HEK293 (cell line): Measurements from ENCODE around the gene DOCK3.

ENCODE experiments used
- CTCF ChIA-PET: fragments of 350-600 bp; formaldehyde crosslinking; extraction: SDS; loops from one replicate; lab custom pipeline; 2021; ENCODE audit warnings: antibody characterized with exemption; lab: Yijun Ruan, JAX
- POLR2A ChIA-PET: fragments of 300-600 bp; formaldehyde crosslinking; extraction: SDS; loops from one replicate; lab custom pipeline; 2020; ENCODE audit warnings: antibody characterized with exemption, inconsistent platforms; lab: Yijun Ruan, JAX
- H3K27ac ChIP-seq: fragments of 200-500 bp; sonication (Bioruptor generic); 2 replicates; pipeline ENCODE4 v1.5.1; 2014; ENCODE audit warnings: low read depth, low read length, control low read depth, inconsistent platforms; ENCODE audit errors: extremely low read depth
- H3K36me3 ChIP-seq, 2 experiments: fragments of 200-500 bp in 1 of 2; sonication (Bioruptor generic) in 1 of 2; 1 replicate in 1 of 2; 2 replicates in 1 of 2; pipeline ENCODE4 v1.5.1; 2014 to 2017; ENCODE audit warnings: inconsistent platforms in 2 of 2, low read length in 2 of 2; ENCODE audit not compliant: control insufficient read depth in 2 of 2, insufficient read depth in 1 of 2
- H3K4me1 ChIP-seq: fragments of 200-500 bp; sonication (Bioruptor generic); 2 replicates; pipeline ENCODE4 v1.5.1; 2014; ENCODE audit warnings: mild to moderate bottlenecking, low read length, inconsistent platforms; ENCODE audit not compliant: control insufficient read depth, insufficient read depth
- H3K4me3 ChIP-seq: 2 replicates; pipeline ENCODE4 v1.5.1; 2011; ENCODE audit warnings: low read depth, mild to moderate bottlenecking, control low read depth, low read length, moderate library complexity
- H3K9me3 ChIP-seq: fragments of 200-500 bp; sonication (Bioruptor generic); 2 replicates; pipeline ENCODE4 v1.5.1; 2014; ENCODE audit warnings: low read depth, low read length, inconsistent platforms; ENCODE audit not compliant: control insufficient read depth, insufficient read depth
- AEBP2 ChIP-seq: fragments of 450-650 bp; formaldehyde crosslinking; IDR thresholded peaks from 2 replicates; pipeline ENCODE4 v1.5.1; 2016; ENCODE audit warnings: missing biosample characterization, missing genetic modification characterization, borderline replicate concordance
- FEZF1 ChIP-seq: fragments of 450-650 bp; formaldehyde crosslinking; IDR thresholded peaks from 2 replicates; pipeline ENCODE4 v1.5.1; 2016; ENCODE audit warnings: missing biosample characterization, missing genetic modification characterization
- KLF16 ChIP-seq: fragments of 450-650 bp; formaldehyde crosslinking; IDR thresholded peaks from 2 replicates; pipeline ENCODE4 v1.5.1; 2017; ENCODE audit warnings: missing biosample characterization, missing genetic modification characterization
- PRDM10 ChIP-seq: fragments of 450-650 bp; formaldehyde crosslinking; IDR thresholded peaks from 2 replicates; pipeline ENCODE4 v1.5.1; 2016; ENCODE audit warnings: missing biosample characterization, missing genetic modification characterization
- ZBTB8A ChIP-seq: fragments of 450-650 bp; formaldehyde crosslinking; IDR thresholded peaks from 2 replicates; pipeline ENCODE4 v1.5.1; 2016; ENCODE audit warnings: missing biosample characterization, missing genetic modification characterization
- ZNF114 ChIP-seq: fragments of 450-650 bp; formaldehyde crosslinking; IDR thresholded peaks from 2 replicates; pipeline ENCODE4 v1.5.0; 2017; ENCODE audit warnings: missing biosample characterization, missing genetic modification characterization
- ZNF311 ChIP-seq: fragments of 450-650 bp; formaldehyde crosslinking; IDR thresholded peaks from 2 replicates; pipeline ENCODE4 v1.5.1; 2017; ENCODE audit warnings: missing biosample characterization, missing genetic modification characterization, borderline replicate concordance
- ZNF324 ChIP-seq: fragments of 450-650 bp; formaldehyde crosslinking; IDR thresholded peaks from 2 replicates; pipeline ENCODE4 v1.5.1; 2016; ENCODE audit warnings: missing biosample characterization, missing genetic modification characterization
- ZNF341 ChIP-seq: fragments of 450-650 bp; formaldehyde crosslinking; IDR thresholded peaks from 2 replicates; pipeline ENCODE4; 2016; ENCODE audit warnings: low read depth, missing biosample characterization, missing genetic modification characterization
- ZNF350 ChIP-seq: fragments of 450-650 bp; formaldehyde crosslinking; IDR thresholded peaks from 2 replicates; pipeline ENCODE4 v1.5.0; 2017; ENCODE audit warnings: missing biosample characterization, mild to moderate bottlenecking, missing genetic modification characterization
- ZNF416 ChIP-seq: fragments of 450-650 bp; formaldehyde crosslinking; IDR thresholded peaks from 2 replicates; pipeline ENCODE4 v1.5.1; 2016; ENCODE audit warnings: missing biosample characterization, missing genetic modification characterization
- ZNF488 ChIP-seq: fragments of 450-650 bp; formaldehyde crosslinking; IDR thresholded peaks from 2 replicates; pipeline ENCODE4 v1.5.1; 2016; ENCODE audit warnings: missing biosample characterization, missing genetic modification characterization
- ZNF514 ChIP-seq: fragments of 450-650 bp; formaldehyde crosslinking; IDR thresholded peaks from 2 replicates; pipeline ENCODE4 v1.5.1; 2016; ENCODE audit warnings: missing biosample characterization, missing genetic modification characterization
- ZNF529 ChIP-seq: fragments of 450-650 bp; formaldehyde crosslinking; IDR thresholded peaks from 2 replicates; pipeline ENCODE4 v1.5.1; 2017; ENCODE audit warnings: missing genetic modification characterization, missing biosample characterization; ENCODE audit not compliant: insufficient replicate concordance
- ZNF629 ChIP-seq: fragments of 450-650 bp; formaldehyde crosslinking; IDR thresholded peaks from 2 replicates; pipeline ENCODE4 v1.5.1; 2017; ENCODE audit warnings: missing biosample characterization, missing genetic modification characterization
- ZNF654 ChIP-seq: fragments of 450-650 bp; formaldehyde crosslinking; IDR thresholded peaks from 2 replicates; pipeline ENCODE4 v1.5.1; 2016; ENCODE audit warnings: low read depth, missing biosample characterization, missing genetic modification characterization
- ZNF664 ChIP-seq: fragments of 450-650 bp; formaldehyde crosslinking; IDR thresholded peaks from 2 replicates; pipeline ENCODE4 v1.5.1; 2016; ENCODE audit warnings: missing biosample characterization, missing genetic modification characterization
- ZNF777 ChIP-seq: fragments of 450-650 bp; formaldehyde crosslinking; IDR thresholded peaks from 2 replicates; pipeline ENCODE4 v1.5.1; 2017; ENCODE audit warnings: missing biosample characterization, missing genetic modification characterization, borderline replicate concordance
- ZSCAN16 ChIP-seq: fragments of 450-650 bp; formaldehyde crosslinking; IDR thresholded peaks from 2 replicates; pipeline ENCODE4 v1.5.1; 2016; ENCODE audit warnings: missing biosample characterization, missing genetic modification characterization
- TF ChIP-seq, protein P1 (sequence below): fragments of 450-650 bp; formaldehyde crosslinking; IDR thresholded peaks from 2 replicates; pipeline ENCODE4 v1.5.1; 2016; ENCODE audit warnings: missing biosample characterization, missing genetic modification characterization
- TF ChIP-seq, protein P2 (sequence below): fragments of 450-650 bp; formaldehyde crosslinking; conservative IDR thresholded peaks from 2 replicates; pipeline ENCODE4 v1.5.1; 2016; ENCODE audit warnings: low read depth, missing biosample characterization, missing genetic modification characterization
- TF ChIP-seq, protein P3 (sequence below): fragments of 450-650 bp; formaldehyde crosslinking; IDR thresholded peaks from 2 replicates; pipeline ENCODE4 v1.5.1; 2016; ENCODE audit warnings: missing biosample characterization, missing genetic modification characterization

The DOCK3 gene

GRCh38 chr3:51386159-51386851, 711.6 kb downstream of the DOCK3 start (continued):
- no peak for TF ChIP-seq ZNF664 (tag by site-specific recombination)
- TF ChIP-seq ZBTB8A (tag by site-specific recombination): no peak
- no peak for TF ChIP-seq ZSCAN16 (tag by site-specific recombination)
- no peak for TF ChIP-seq FEZF1 (tag by site-specific recombination)
- no peak for TF ChIP-seq ZNF654 (tag by site-specific recombination)
- no peak for TF ChIP-seq ZNF488 (tag by site-specific recombination)
- TF ChIP-seq, all 188 proteins: peak for 0

GRCh38 chr3:51386852-51387229, 712.1 kb downstream of the DOCK3 start:
- peak overlapping the region; percentile 96 for H3K4me3 ChIP-seq

More at GRCh38 chr3:51386852-51387229, 712.1 kb downstream of the DOCK3 start:
- H3K27ac ChIP-seq: no peak overlapping the region
- ChIA-PET POLR2A (interaction anchor here (0.6 kb wide), 1 partner anchor 113 kb away, joined by 7 read pairs; no protein-coding TSS in a partner anchor), CTCF (interaction anchor here (0.6 to 2.3 kb wide), 2 partner anchors 771 to 1855 kb away, joined by 3 to 13 read pairs; partner anchors contain the start of gene MAPKAPK3)
- H3K4me1 ChIP-seq: no peaks in the 10 kb centered on the region
- no peaks in the 10 kb centered on the region for H3K9me3 ChIP-seq
- TF ChIP-seq, protein P1, sequence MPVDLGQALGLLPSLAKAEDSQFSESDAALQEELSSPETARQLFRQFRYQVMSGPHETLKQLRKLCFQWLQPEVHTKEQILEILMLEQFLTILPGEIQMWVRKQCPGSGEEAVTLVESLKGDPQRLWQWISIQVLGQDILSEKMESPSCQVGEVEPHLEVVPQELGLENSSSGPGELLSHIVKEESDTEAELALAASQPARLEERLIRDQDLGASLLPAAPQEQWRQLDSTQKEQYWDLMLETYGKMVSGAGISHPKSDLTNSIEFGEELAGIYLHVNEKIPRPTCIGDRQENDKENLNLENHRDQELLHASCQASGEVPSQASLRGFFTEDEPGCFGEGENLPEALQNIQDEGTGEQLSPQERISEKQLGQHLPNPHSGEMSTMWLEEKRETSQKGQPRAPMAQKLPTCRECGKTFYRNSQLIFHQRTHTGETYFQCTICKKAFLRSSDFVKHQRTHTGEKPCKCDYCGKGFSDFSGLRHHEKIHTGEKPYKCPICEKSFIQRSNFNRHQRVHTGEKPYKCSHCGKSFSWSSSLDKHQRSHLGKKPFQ: no peak
- TF ChIP-seq ZNF311 (tag by site-specific recombination) (no peak), PRDM10 (tag by site-specific recombination) (no peak), KLF16 (tag by site-specific recombination) (no peak), ZNF416 (tag by site-specific recombination) (no peak), ZNF777 (no peak), ZNF529 (tag by site-specific recombination) (no peak), ZNF514 (tag by site-specific recombination) (no peak), ZNF341 (no peak), AEBP2 (no peak), ZNF324 (no peak), ZNF114 (tag by site-specific recombination) (no peak), ZNF629 (tag by site-specific recombination) (no peak), ZNF350 (no peak)
- TF ChIP-seq, protein P2, sequence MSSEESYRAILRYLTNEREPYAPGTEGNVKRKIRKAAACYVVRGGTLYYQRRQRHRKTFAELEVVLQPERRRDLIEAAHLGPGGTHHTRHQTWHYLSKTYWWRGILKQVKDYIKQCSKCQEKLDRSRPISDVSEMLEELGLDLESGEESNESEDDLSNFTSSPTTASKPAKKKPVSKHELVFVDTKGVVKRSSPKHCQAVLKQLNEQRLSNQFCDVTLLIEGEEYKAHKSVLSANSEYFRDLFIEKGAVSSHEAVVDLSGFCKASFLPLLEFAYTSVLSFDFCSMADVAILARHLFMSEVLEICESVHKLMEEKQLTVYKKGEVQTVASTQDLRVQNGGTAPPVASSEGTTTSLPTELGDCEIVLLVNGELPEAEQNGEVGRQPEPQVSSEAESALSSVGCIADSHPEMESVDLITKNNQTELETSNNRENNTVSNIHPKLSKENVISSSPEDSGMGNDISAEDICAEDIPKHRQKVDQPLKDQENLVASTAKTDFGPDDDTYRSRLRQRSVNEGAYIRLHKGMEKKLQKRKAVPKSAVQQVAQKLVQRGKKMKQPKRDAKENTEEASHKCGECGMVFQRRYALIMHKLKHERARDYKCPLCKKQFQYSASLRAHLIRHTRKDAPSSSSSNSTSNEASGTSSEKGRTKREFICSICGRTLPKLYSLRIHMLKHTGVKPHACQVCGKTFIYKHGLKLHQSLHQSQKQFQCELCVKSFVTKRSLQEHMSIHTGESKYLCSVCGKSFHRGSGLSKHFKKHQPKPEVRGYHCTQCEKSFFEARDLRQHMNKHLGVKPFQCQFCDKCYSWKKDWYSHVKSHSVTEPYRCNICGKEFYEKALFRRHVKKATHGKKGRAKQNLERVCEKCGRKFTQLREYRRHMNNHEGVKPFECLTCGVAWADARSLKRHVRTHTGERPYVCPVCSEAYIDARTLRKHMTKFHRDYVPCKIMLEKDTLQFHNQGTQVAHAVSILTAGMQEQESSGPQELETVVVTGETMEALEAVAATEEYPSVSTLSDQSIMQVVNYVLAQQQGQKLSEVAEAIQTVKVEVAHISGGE (tag by site-specific recombination): no peak
- TF ChIP-seq, protein P3, sequence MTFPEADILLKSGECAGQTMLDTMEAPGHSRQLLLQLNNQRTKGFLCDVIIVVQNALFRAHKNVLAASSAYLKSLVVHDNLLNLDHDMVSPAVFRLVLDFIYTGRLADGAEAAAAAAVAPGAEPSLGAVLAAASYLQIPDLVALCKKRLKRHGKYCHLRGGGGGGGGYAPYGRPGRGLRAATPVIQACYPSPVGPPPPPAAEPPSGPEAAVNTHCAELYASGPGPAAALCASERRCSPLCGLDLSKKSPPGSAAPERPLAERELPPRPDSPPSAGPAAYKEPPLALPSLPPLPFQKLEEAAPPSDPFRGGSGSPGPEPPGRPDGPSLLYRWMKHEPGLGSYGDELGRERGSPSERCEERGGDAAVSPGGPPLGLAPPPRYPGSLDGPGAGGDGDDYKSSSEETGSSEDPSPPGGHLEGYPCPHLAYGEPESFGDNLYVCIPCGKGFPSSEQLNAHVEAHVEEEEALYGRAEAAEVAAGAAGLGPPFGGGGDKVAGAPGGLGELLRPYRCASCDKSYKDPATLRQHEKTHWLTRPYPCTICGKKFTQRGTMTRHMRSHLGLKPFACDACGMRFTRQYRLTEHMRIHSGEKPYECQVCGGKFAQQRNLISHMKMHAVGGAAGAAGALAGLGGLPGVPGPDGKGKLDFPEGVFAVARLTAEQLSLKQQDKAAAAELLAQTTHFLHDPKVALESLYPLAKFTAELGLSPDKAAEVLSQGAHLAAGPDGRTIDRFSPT (tag by site-specific recombination): no peak
- H3K36me3 ChIP-seq: peaks cover 0 to 49% of the 10 kb centered on the region in 2 experiments; a peak in 1 of 3 replicates
